HUES64 (cell line): ENCODE data around the gene LGALS3.

Experiments
- H3K27ac ChIP-seq: 2 replicates; pipeline ENCODE4 v1.7.0; 2013; ENCODE audit warnings: low read depth, low read length, inconsistent platforms
- H3K27me3 ChIP-seq: 2 replicates; pipeline ENCODE4 v1.6.1; 2013; ENCODE audit warnings: mild to moderate bottlenecking, low read length; ENCODE audit not compliant: insufficient read depth
- H3K36me3 ChIP-seq: 2 replicates; pipeline ENCODE4 v1.6.1; 2013; ENCODE audit warnings: mild to moderate bottlenecking, low read length; ENCODE audit not compliant: insufficient read depth
- H3K4me1 ChIP-seq: 2 replicates; pipeline ENCODE4 v1.6.1; 2013; ENCODE audit warnings: mild to moderate bottlenecking, low read length, moderate library complexity; ENCODE audit not compliant: insufficient read depth
- H3K4me3 ChIP-seq: 2 replicates; pipeline ENCODE4 v1.5.1; 2013; ENCODE audit warnings: mild to moderate bottlenecking, low read length, moderate library complexity
- H3K9ac ChIP-seq: 2 replicates; pipeline ENCODE4 v1.6.1; 2013; ENCODE audit warnings: mild to moderate bottlenecking, low read depth, low read length
- H3K9me3 ChIP-seq: 2 replicates; pipeline ENCODE4 v1.6.1; 2013; ENCODE audit warnings: low read depth, low read length; ENCODE audit not compliant: insufficient read depth
- WGBS: fragments of 150-250, 120-280 bp; methylation state at CpG from one replicate; pipeline ENCODE4 v1.1.7; 2013; ENCODE audit warnings: missing lambda C conversion rate; 5-methylcytosine and 5-hydroxymethylcytosine counted together

LGALS3 gene

GRCh38 chr14:55101698-55102097, 27.4 kb upstream of the LGALS3 start:
- no peak overlapping the region for H3K9ac ChIP-seq
- H3K36me3 ChIP-seq: no peaks in the 10 kb centered on the region
- H3K4me1 ChIP-seq: peaks cover 25% of the 10 kb centered on the region
- H3K9me3 ChIP-seq: no peaks in the 10 kb centered on the region
- WGBS: 92% methylated on average over 5 of the region's 5 CpGs
- H3K27me3 ChIP-seq: no peaks in the 10 kb centered on the region
- no peak overlapping the region for H3K4me3 ChIP-seq
- H3K27ac ChIP-seq: peak overlapping the region; percentile 80; the same call in 1 of the 2 replicates

- Histone ChIP-seq H3K27me3 (no peaks in the 10 kb centered on the region), H3K4me1 (peaks cover 22% of the 10 kb centered on the region), H3K9me3 (no peaks in the 10 kb centered on the region), H3K36me3 (no peaks in the 10 kb centered on the region), H3K4me3 (0 out of 2 replicates have a peak overlapping the region, but pooled peaks have one; percentile 21), H3K9ac (peak overlapping the region; percentile 17; the same call in 1 of the 2 replicates), H3K27ac (peak overlapping the region; percentile 80; the same call in 1 of the 2 replicates)
- 9% methylated on average over 6 of the region's 7 CpGs for WGBS
These were observed 26.9 kb upstream of the LGALS3 start for GRCh38 chr14:55102141-55102621.

GRCh38 chr14:55103005-55103640, 25.9 kb upstream of the LGALS3 start:
- Histone ChIP-seq H3K4me1 (peaks cover 29% of the 10 kb centered on the region), H3K27me3 (no peaks in the 10 kb centered on the region), H3K9me3 (no peaks in the 10 kb centered on the region), H3K36me3 (no peaks in the 10 kb centered on the region), H3K4me3 (peak overlapping the region; percentile 21; the same call in 1 of the 2 replicates), H3K27ac (peak overlapping the region; percentile 80), H3K9ac (peak overlapping the region; percentile 17)
- WGBS: 15% methylated on average over 13 of the region's 13 CpGs

GRCh38 chr14:55103971-55104954, 24.8 kb upstream of the LGALS3 start:
- H3K9ac ChIP-seq: peak overlapping the region; percentile 17; the same call in 1 of the 2 replicates
- H3K9me3 ChIP-seq: no peaks in the 10 kb centered on the region
- H3K4me1 ChIP-seq: peaks cover 30% of the 10 kb centered on the region
- H3K36me3 ChIP-seq: no peaks in the 10 kb centered on the region
- no peaks in the 10 kb centered on the region for H3K27me3 ChIP-seq
- no peak overlapping the region for H3K4me3 ChIP-seq
- WGBS: 87% methylated on average over 5 of the region's 6 CpGs
- no peak overlapping the region for H3K27ac ChIP-seq

GRCh38 chr14:55105991-55106390, 23.1 kb upstream of the LGALS3 start:
- Histone ChIP-seq H3K4me3 (no peak overlapping the region), H3K9me3 (no peaks in the 10 kb centered on the region), H3K36me3 (no peaks in the 10 kb centered on the region), H3K4me1 (peaks cover 30% of the 10 kb centered on the region), H3K27ac (no peak overlapping the region), H3K9ac (no peak overlapping the region), H3K27me3 (no peaks in the 10 kb centered on the region; the same call in 1 of the 2 replicates)
- 94% methylated on average over 7 of the region's 7 CpGs for WGBS

GRCh38 chr14:55107766-55108554, 21.1 kb upstream of the LGALS3 start:
- Histone ChIP-seq H3K9me3 (no peaks in the 10 kb centered on the region), H3K4me1 (peaks cover 19% of the 10 kb centered on the region), H3K36me3 (no peaks in the 10 kb centered on the region), H3K27me3 (no peaks in the 10 kb centered on the region; the same call in 1 of the 2 replicates), H3K27ac (0 out of 2 replicates have a peak overlapping the region, but pooled peaks have one; percentile 22), H3K4me3 (no peak overlapping the region), H3K9ac (no peak overlapping the region)
- WGBS: 51% methylated on average over 19 of the region's 19 CpGs

- H3K27me3 ChIP-seq: no peaks in the 10 kb centered on the region; the same call in 1 of the 2 replicates
- no peak overlapping the region for H3K27ac ChIP-seq
- H3K9me3 ChIP-seq: no peaks in the 10 kb centered on the region
- WGBS: 100% methylated on average over 1 of the region's 1 CpG
- peaks cover 8% of the 10 kb centered on the region; the same call in 1 of the 2 replicates for H3K4me1 ChIP-seq
- H3K36me3 ChIP-seq: no peaks in the 10 kb centered on the region
- no peak overlapping the region for H3K4me3 ChIP-seq
- H3K9ac ChIP-seq: no peak overlapping the region
These were observed 19.2 kb upstream of the LGALS3 start for GRCh38 chr14:55109836-55110235.

- WGBS: 94% methylated on average over 10 of the region's 10 CpGs
These were observed 17.8 kb upstream of the LGALS3 start for GRCh38 chr14:55111122-55111708.

GRCh38 chr14:55114720-55115119, 14.3 kb upstream of the LGALS3 start:
- 90% methylated on average over 2 of the region's 2 CpGs for WGBS
- no peaks in the 10 kb centered on the region for H3K9me3 ChIP-seq
- no peak overlapping the region for H3K9ac ChIP-seq
- no peaks in the 10 kb centered on the region; the same call in 1 of the 2 replicates for H3K27me3 ChIP-seq
- H3K27ac ChIP-seq: no peak overlapping the region
- H3K4me3 ChIP-seq: no peak overlapping the region
- H3K36me3 ChIP-seq: no peaks in the 10 kb centered on the region
- H3K4me1 ChIP-seq: no peaks in the 10 kb centered on the region

More at GRCh38 chr14:55111122-55111708, 17.8 kb upstream of the LGALS3 start:
- H3K36me3 ChIP-seq: no peaks in the 10 kb centered on the region
- no peak overlapping the region for H3K27ac ChIP-seq
- peaks cover 8% of the 10 kb centered on the region; the same call in 1 of the 2 replicates for H3K4me1 ChIP-seq
- H3K9ac ChIP-seq: no peak overlapping the region
- no peaks in the 10 kb centered on the region; the same call in 1 of the 2 replicates for H3K27me3 ChIP-seq
- H3K9me3 ChIP-seq: no peaks in the 10 kb centered on the region
- H3K4me3 ChIP-seq: no peak overlapping the region

- no peak overlapping the region for H3K4me3 ChIP-seq
- no peaks in the 10 kb centered on the region for H3K4me1 ChIP-seq
- no peaks in the 10 kb centered on the region; the same call in 1 of the 2 replicates for H3K27me3 ChIP-seq
- no peak overlapping the region for H3K27ac ChIP-seq
- H3K9ac ChIP-seq: no peak overlapping the region
- no peaks in the 10 kb centered on the region for H3K36me3 ChIP-seq
- no peaks in the 10 kb centered on the region for H3K9me3 ChIP-seq
- 57% methylated on average over 3 of the region's 3 CpGs for WGBS
These were observed 13.6 kb upstream of the LGALS3 start for GRCh38 chr14:55115460-55115859.
